ENCODE measurements around the gene TMEM258.
A peak's percentile ranks its signal among the peaks of the same experiment; 100 is the strongest.

The TMEM258 gene

GRCh38 chr11:61794579-61794978 is 2.2 kb upstream of the TMEM258 start:
- no peak for DNase-seq

GRCh38 chr11:61793829-61794204 is 1.4 kb upstream of the TMEM258 start:
- DNase-seq, result no peak

- DNase-seq, result no peak
These were observed 857 bp upstream of the TMEM258 start for GRCh38 chr11:61793083-61793828.

- DNase-seq, result peak; percentile 65 to 77
These were observed 576 bp downstream of the TMEM258 start for GRCh38 chr11:61791737-61792309.

- DNase-seq, result peak; percentile 12 to 44
These were observed 4.4 kb downstream of the TMEM258 start for GRCh38 chr11:61787928-61788491.

- no peak for DNase-seq
These were observed 6.5 kb downstream of the TMEM258 start for GRCh38 chr11:61785837-61786402.

- no peak for DNase-seq
These were observed 7.9 kb downstream of the TMEM258 start for GRCh38 chr11:61784506-61784805.

GRCh38 chr11:61783717-61784505 is 8.5 kb downstream of the TMEM258 start:
- no peak for DNase-seq

GRCh38 chr11:61782841-61783240 is 9.6 kb downstream of the TMEM258 start:
- DNase-seq, result no peak

- DNase-seq, result no peak
These were observed 10.1 kb downstream of the TMEM258 start for GRCh38 chr11:61782299-61782698.

- no peak for DNase-seq
These were observed 10.8 kb downstream of the TMEM258 start for GRCh38 chr11:61781585-61781984.

GRCh38 chr11:61780581-61781162 is 11.7 kb downstream of the TMEM258 start:
- DNase-seq, result no peak

GRCh38 chr11:61779666-61780525 is 12.5 kb downstream of the TMEM258 start:
- no peak for DNase-seq

GRCh38 chr11:61778920-61779650 is 13.3 kb downstream of the TMEM258 start:
- DNase-seq, result no peak

- no peak for DNase-seq
These were observed 14.0 kb downstream of the TMEM258 start for GRCh38 chr11:61778357-61778886.

GRCh38 chr11:61777234-61778090 is 14.9 kb downstream of the TMEM258 start:
- DNase-seq, result peak in 1 of 2 donors; percentile 35

- DNase-seq, result peak; percentile 63 to 89
These were observed 15.8 kb downstream of the TMEM258 start for GRCh38 chr11:61776561-61777075.

GRCh38 chr11:61775606-61776554 is 16.5 kb downstream of the TMEM258 start:
- DNase-seq, result no peak

- DNase-seq, result no peak
These were observed 17.3 kb downstream of the TMEM258 start for GRCh38 chr11:61775106-61775505.

Measured in inflammatory macrophage treated with lipopolysaccharide for 1 hour (primary cell).